Transverse colon (tissue), 4 donors: ENCODE data around the gene OGFR. TPM values are rescaled to one million over a fixed set of nuclear protein-coding genes. Genes with fewer than 3 reads are reported as not detected.

Source experiments
- DNase-seq: peaks from one replicate; pipeline ENCODE4 v3.0.0-alpha.2; 2019
- H3K27ac ChIP-seq, 4 donors: fragments of 200-600 bp; sonication (generic); 2 replicates each; pipeline ENCODE4 v1.5.1; 2016 to 2018; ENCODE audit warnings: inconsistent platforms in 4 of 4
- H3K27me3 ChIP-seq: fragments of 200-600 bp; sonication (generic); 2 replicates; pipeline ENCODE4 v1.5.1; 2017; ENCODE audit warnings: inconsistent platforms
- H3K36me3 ChIP-seq, 4 donors: fragments of 200-600 bp; sonication (generic); 2 replicates each; pipeline ENCODE4 v1.5.1; 2017 to 2019; ENCODE audit warnings: inconsistent platforms in 4 of 4
- H3K4me1 ChIP-seq, 4 donors: fragments of 200-600 bp; sonication (generic); 2 replicates each; pipeline ENCODE4 v1.5.1; 2017 to 2020; ENCODE audit warnings: inconsistent platforms in 4 of 4
- H3K4me3 ChIP-seq, 4 donors: fragments of 200-600 bp; sonication (generic); 1 replicate in 1 of 4; 2 replicates in 3 of 4; pipeline versions ENCODE4 v1.5.1 to v1.6.1; 2017 to 2019; ENCODE audit warnings: inconsistent platforms in 4 of 4
- H3K9me3 ChIP-seq, 2 donors: fragments of 200-600 bp; sonication (generic); 2 replicates each; pipeline ENCODE4 v1.5.1; 2017 to 2019; ENCODE audit warnings: inconsistent platforms in 2 of 2
- CTCF ChIP-seq, 5 experiments: fragments of 200-600 bp in 3 of 5; fragments of 450-650 bp in 2 of 5; sonication (generic) in 3 of 5; IDR thresholded peaks; 1 replicate in 2 of 5; 2 replicates in 3 of 5; pipeline ENCODE4 v1.5.1; 2016 to 2017; ENCODE audit warnings: antibody characterized with exemption in 5 of 5, inconsistent platforms in 3 of 5, mild to moderate bottlenecking in 2 of 5, moderate library complexity in 1 of 5
- EP300 ChIP-seq: sonication (generic); formaldehyde crosslinking; IDR thresholded peaks from one replicate; pipeline ENCODE4 v1.6.1; 2017; ENCODE audit warnings: antibody characterized with exemption, low read depth
- POLR2A ChIP-seq: fragments of 450-650 bp; IDR thresholded peaks from one replicate; pipeline ENCODE4 v1.6.1; 2016; ENCODE audit warnings: antibody characterized with exemption, mild to moderate bottlenecking, moderate library complexity
- POLR2AphosphoS5 ChIP-seq, 3 donors: sonication (generic); formaldehyde crosslinking; IDR thresholded peaks; one replicate each; pipeline ENCODE4 v1.6.1; 2016; ENCODE audit warnings: antibody characterized with exemption in 3 of 3
- WGBS, 2 donors: methylation state at CpG; one replicate each; pipeline ENCODE4 v1.1.5; 2018; ENCODE audit warnings: low coverage in 1 of 2; 5-methylcytosine and 5-hydroxymethylcytosine counted together
- in situ Hi-C, 4 donors: fragments of 200-750 bp; cut with MboI; loops; one replicate each; pipeline versions ENCODE4 v1.15.0 to v1.15.1; 2017; ENCODE audit warnings: low sequenced_read_pairs in 3 of 4, low pct_ligation_motif_present in 1 of 4, low pct_unique_long_range_greater_than_20kb in 1 of 4
- intact Hi-C: fragments of 100-400 bp; cut with DNase I; formaldehyde crosslinking; loops from one replicate; pipeline ENCODE4 v1.15.1; 2023; ENCODE audit warnings: low total_unique reads
- total RNA-seq, 4 donors: library from RNA; depleted of rRNA; stranded (reverse); fragments of >200 nt; gene quantifications; one replicate each; pipeline ENCODE4 v1.1.0, GENCODE V29; 2016

Gene OGFR
- total RNA-seq, 4 donors from 2014 or later: 55.2 to 137 (median 71.1) TPM

GRCh38 chr20:62766716-62767115 lies 37.9 kb upstream of the OGFR start:
- 48% methylated on average over 16 of the region's 16 CpGs; no CpG with 5 or more reads in 1 of the 2 donors for WGBS, 2 donors
- in situ Hi-C loops: no loop called here

GRCh38 chr20:62768234-62768546 lies 36.4 kb upstream of the OGFR start:
- Histone ChIP-seq H3K4me3 (no peak overlapping the region), H3K4me1 (peaks cover 0 to 3% (median 0%) of the 10 kb centered on the region in 4 donors), H3K27me3 (peaks cover 6% of the 10 kb centered on the region), H3K27ac (no peak overlapping the region), H3K9me3 (no peaks in the 10 kb centered on the region), H3K36me3 (no peaks in the 10 kb centered on the region)
- 81% methylated on average over 8 of the region's 8 CpGs; no CpG with 5 or more reads in 1 of the 2 donors for WGBS, 2 donors
- TF ChIP-seq CTCF (IDR thresholded peaks at IDR 0.05): no peak
- no peak for TF ChIP-seq EP300
- no peak for TF ChIP-seq POLR2AphosphoS5 (IDR thresholded peaks at IDR 0.05)
- no peak for TF ChIP-seq POLR2A
- in situ Hi-C loops: no loop called here
- no peak for DNase-seq
- intact Hi-C loops: no loop called here

More at GRCh38 chr20:62766716-62767115, 37.9 kb upstream of the OGFR start:
- Histone ChIP-seq H3K4me3 (no peak overlapping the region), H3K27ac (no peak overlapping the region), H3K36me3 (no peaks in the 10 kb centered on the region), H3K4me1 (peaks cover 0 to 3% (median 0%) of the 10 kb centered on the region in 4 donors), H3K27me3 (peaks cover 6% of the 10 kb centered on the region), H3K9me3 (no peaks in the 10 kb centered on the region)
- intact Hi-C loops: no loop called here
- TF ChIP-seq POLR2A (no peak), POLR2AphosphoS5 (IDR thresholded peaks at IDR 0.05) (no peak), CTCF (IDR thresholded peaks at IDR 0.05) (no peak), EP300 (no peak)
- DNase-seq: peak; percentile 60

- whole genome bisulfite sequencing, 2 donors: 31% methylated on average over 19 of the region's 21 CpGs; no CpG with 5 or more reads in 1 of the 2 donors
- Histone ChIP-seq H3K27ac (no peak overlapping the region), H3K9me3 (no peaks in the 10 kb centered on the region), H3K27me3 (peaks cover 9% of the 10 kb centered on the region), H3K4me1 (peaks cover 0 to 3% (median 0%) of the 10 kb centered on the region in 4 donors), H3K36me3 (no peaks in the 10 kb centered on the region), H3K4me3 (no peak overlapping the region)
- in situ Hi-C loops: no loop called here
- intact Hi-C loops: no loop called here
- no peak for TF ChIP-seq POLR2AphosphoS5 (IDR thresholded peaks at IDR 0.05)
- TF ChIP-seq POLR2A: no peak
- TF ChIP-seq EP300: no peak
- TF ChIP-seq CTCF (IDR thresholded peaks at IDR 0.05): no peak
- DNase-seq: peak; percentile 41
These were observed 35.9 kb upstream of the OGFR start for GRCh38 chr20:62768551-62769287.

DNA sequence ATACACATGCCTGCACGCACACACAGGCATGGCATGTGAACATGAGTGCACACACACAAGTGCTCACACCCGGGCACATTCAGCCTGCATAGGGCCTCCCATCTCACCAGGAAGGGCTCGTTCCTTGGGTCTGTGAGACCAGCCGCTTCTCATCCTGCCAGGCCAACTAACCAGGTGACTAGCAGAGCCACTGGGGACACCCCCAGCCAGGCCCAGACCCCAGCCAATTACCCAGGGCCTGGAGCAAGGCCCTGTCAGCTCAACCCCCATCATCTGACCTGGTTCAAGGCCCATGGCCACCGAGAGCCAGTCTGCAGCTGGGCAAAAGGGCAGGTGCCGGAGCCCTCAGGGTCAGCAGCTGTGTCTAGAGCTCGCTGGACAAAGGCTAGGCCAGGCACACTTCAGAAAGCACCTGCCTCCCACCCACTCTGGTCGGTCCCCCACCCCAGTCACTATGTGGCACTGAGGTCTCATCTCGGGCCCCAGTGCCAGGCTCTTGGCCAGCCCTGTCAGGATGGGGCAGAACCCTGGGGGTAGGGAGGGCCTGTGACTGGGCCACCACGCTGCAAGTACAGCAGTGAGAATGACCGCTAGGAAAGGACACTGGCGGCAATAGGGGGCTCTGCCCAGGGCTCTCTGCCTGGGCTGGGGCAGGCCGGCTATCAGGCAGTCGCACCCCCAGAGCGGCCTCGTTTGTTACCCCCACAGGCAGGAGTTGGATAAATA lies 35.1 kb upstream of the OGFR start:
- Histone ChIP-seq H3K4me1 (peaks cover 0 to 3% (median 0%) of the 10 kb centered on the region in 4 donors), H3K27me3 (peaks cover 11% of the 10 kb centered on the region), H3K9me3 (no peaks in the 10 kb centered on the region), H3K36me3 (no peaks in the 10 kb centered on the region), H3K27ac (no peak overlapping the region), H3K4me3 (no peak overlapping the region)
- 86% methylated on average over 16 of the region's 16 CpGs; no CpG with 5 or more reads in 1 of the 2 donors for WGBS, 2 donors
- intact Hi-C loops (no loop called here), in situ Hi-C loops (no loop called here)
- no peak for TF ChIP-seq POLR2AphosphoS5 (IDR thresholded peaks at IDR 0.05)
- TF ChIP-seq CTCF (IDR thresholded peaks at IDR 0.05): no peak
- TF ChIP-seq EP300: no peak
- no peak for TF ChIP-seq POLR2A
- DNase-seq: no peak
